H1 (cell line): ENCODE data around the gene PRKCZ. TPM values are rescaled to one million over a fixed set of nuclear protein-coding genes. Genes with fewer than 3 reads are reported as not detected.

Experiments used
- BRCA1 ChIP-seq: IDR thresholded peaks from 2 replicates; pipeline ENCODE4 v1.6.1; 2012; ENCODE audit warnings: low read depth, low read length, improper control_type of control experiment
- CBX8 ChIP-seq: fragments of 300-800, 300-1000 bp; sonication (generic); IDR thresholded peaks from 2 replicates; pipeline ENCODE4 v1.7.1; 2016; ENCODE audit warnings: low read depth, low read length, borderline replicate concordance
- CEBPB ChIP-seq: IDR thresholded peaks from 2 replicates; pipeline ENCODE4 v1.6.1; 2012; ENCODE audit warnings: low read depth, low read length
- CREB1 ChIP-seq: IDR thresholded peaks from 2 replicates; pipeline ENCODE4 v1.6.1; 2012; ENCODE audit warnings: inconsistent platforms
- CTBP2 ChIP-seq: IDR thresholded peaks from 2 replicates; pipeline ENCODE4 v1.7.0; 2011; ENCODE audit warnings: borderline replicate concordance, mild to moderate bottlenecking, moderate library complexity, mixed read lengths, low read length; ENCODE audit not compliant: insufficient read depth, insufficient read length
- CTCF ChIP-seq, 3 experiments: IDR thresholded peaks; 1 replicate in 2 of 3; 2 replicates in 1 of 3; pipeline versions ENCODE4 v1.5.1 to v1.6.1; 2011; ENCODE audit warnings: low read length in 3 of 3, mild to moderate bottlenecking in 3 of 3, inconsistent platforms in 2 of 3, low read depth in 1 of 3, moderate library complexity in 1 of 3; ENCODE audit not compliant: insufficient read depth in 1 of 3; ENCODE audit errors: control extremely low read depth in 1 of 3
- E2F6 ChIP-seq: IDR thresholded peaks from 2 replicates; pipeline ENCODE4 v1.6.1; 2012; ENCODE audit warnings: inconsistent platforms
- EP300 ChIP-seq, 2 experiments: IDR thresholded peaks; 1 replicate in 1 of 2; 2 replicates in 1 of 2; pipeline ENCODE4 v1.6.1; 2011 to 2012; ENCODE audit warnings: low read depth in 2 of 2, low read length in 2 of 2, mild to moderate bottlenecking in 2 of 2, borderline replicate concordance in 1 of 2, inconsistent platforms in 1 of 2, moderate library complexity in 1 of 2
- HDAC6 ChIP-seq: IDR thresholded peaks from one replicate; pipeline ENCODE4 v1.7.1; 2012; ENCODE audit warnings: low read depth, mild to moderate bottlenecking, inconsistent platforms, low read length, moderate library complexity
- KDM5A ChIP-seq: fragments of 200-600 bp; IDR thresholded peaks from 2 replicates; pipeline ENCODE4 v1.7.1; 2012; ENCODE audit warnings: mild to moderate bottlenecking, low read length, inconsistent platforms, mixed read lengths
- PHF8 ChIP-seq: fragments of 200-600 bp; sonication (generic); conservative IDR thresholded peaks from 2 replicates; pipeline ENCODE4 v1.7.1; 2012; ENCODE audit warnings: low read depth, mild to moderate bottlenecking, inconsistent platforms, low read length, moderate library complexity
- POU5F1 ChIP-seq: IDR thresholded peaks from 2 replicates; pipeline ENCODE4 v1.6.1; 2011; ENCODE audit warnings: low read depth, mild to moderate bottlenecking, low read length, moderate library complexity
- RAD21 ChIP-seq, 2 experiments: IDR thresholded peaks in 1 of 2; conservative IDR thresholded peaks in 1 of 2; 2 replicates each; pipeline ENCODE4 v1.6.1; 2011; ENCODE audit warnings: low read depth in 2 of 2, low read length in 2 of 2, improper control_type of control experiment in 1 of 2, inconsistent platforms in 1 of 2, mild to moderate bottlenecking in 1 of 2, moderate library complexity in 1 of 2
- SP2 ChIP-seq: IDR thresholded peaks from 2 replicates; pipeline ENCODE4 v1.6.1; 2012; ENCODE audit warnings: mild to moderate bottlenecking, low read length, inconsistent platforms
- SUZ12 ChIP-seq: fragments of 200-600 bp; sonication (generic); IDR thresholded peaks from 2 replicates; pipeline ENCODE4 v1.6.1; 2012; ENCODE audit warnings: mild to moderate bottlenecking, inconsistent platforms, low read length, moderate library complexity, mixed read lengths
- TAF1 ChIP-seq: IDR thresholded peaks from 2 replicates; pipeline ENCODE4 v1.6.1; 2011; ENCODE audit warnings: mild to moderate bottlenecking, low read depth, low read length
- TBP ChIP-seq: IDR thresholded peaks from 2 replicates; pipeline ENCODE4 v1.6.1; 2011; ENCODE audit warnings: low read depth, low read length, improper control_type of control experiment
- TEAD4 ChIP-seq: IDR thresholded peaks from 2 replicates; pipeline ENCODE4 v1.6.1; 2012; ENCODE audit warnings: low read depth, low read length, inconsistent platforms, mixed read lengths
- YY1 ChIP-seq: IDR thresholded peaks from 2 replicates; pipeline ENCODE4 v1.6.1; 2011; ENCODE audit warnings: low read depth, mild to moderate bottlenecking, low read length
- polyA plus RNA-seq, 7 experiments: library from polyadenylated mRNA; depleted of rRNA in 3 of 7; stranded (reverse) in 5 of 7; unstranded in 2 of 7; fragments of >200 nt in 5 of 7; fragments of 200-250 nt in 2 of 7; gene quantifications; 1 replicate in 5 of 7; 2 replicates in 1 of 7; 4 replicates in 1 of 7; pipeline versions ENCODE4 v1.2.1 to v1.2.3, GENCODE V29; 2011 to 2013; ENCODE audit warnings: missing spikeins in 2 of 7, mixed read lengths in 2 of 7
- total RNA-seq: library from RNA; stranded (reverse); fragmentation: NEBNext Ultra II Directional; extraction: Animal tissue kit (Norgen Biotek cat#: 25700); gene quantifications from 2 replicates; pipeline ENCODE4 v1.2.1, GENCODE V29; 2021

Gene PRKCZ
- total and polyA plus RNA-seq, 2 of the 8 experiments (the other 6 are each of a cell fraction or from before 2014, with no cell fraction given), result 37.4 to 45.1 TPM

GRCh38 chr1:2212532-2213491 lies 162.6 kb downstream of the PRKCZ start (continued):
- TF ChIP-seq SUZ12, result no peak; the same call in 1 of the 2 replicates
- TF ChIP-seq EP300 (IDR thresholded peaks at IDR 0.05; ENCODE audit: borderline replicate concordance in 1 of 2, low read depth in 2 of 2, low read length in 2 of 2), result peak in 1 of 2 experiments; percentile 44; a peak in 1 of 3 replicates
- no peak for TF ChIP-seq CEBPB
- no peak for TF ChIP-seq CBX8
- TF ChIP-seq RAD21 (IDR thresholded peaks at IDR 0.05 in 1 of 2, conservative IDR thresholded peaks at IDR 0.05 in 1 of 2; ENCODE audit: low read depth in 2 of 2, low read length in 2 of 2), result peak in 1 of 2 experiments; percentile 43; a peak in 2 of 4 replicates
- TF ChIP-seq PHF8, result peak; percentile 65; the same call in 1 of the 2 replicates
- no peak for TF ChIP-seq KDM5A
- TF ChIP-seq HDAC6, result no peak
- no peak for TF ChIP-seq BRCA1
- TF ChIP-seq CTCF (IDR thresholded peaks at IDR 0.05; ENCODE audit: control extremely low read depth in 1 of 3, insufficient read depth in 1 of 3, low read depth in 1 of 3, low read length in 3 of 3), result peak in 2 of 3 experiments; percentile 37 to 55; a peak in 3 of 4 replicates
- no peak for TF ChIP-seq POU5F1
- peak; percentile 19 for TF ChIP-seq CTBP2
- peak; percentile 64 for TF ChIP-seq TAF1
- TF ChIP-seq TEAD4, result peak; percentile 92
- TF ChIP-seq TBP, result peak; percentile 53
- TF ChIP-seq SP2, result no peak
- peak; percentile 40; the same call in 1 of the 2 replicates for TF ChIP-seq E2F6
- peak; percentile 72 for TF ChIP-seq CREB1
- TF ChIP-seq YY1, result peak; percentile 80
